ENCODE data around the gene MLXIP.

GRCh38 chr12:122185079-122185478 is 106.5 kb downstream of the MLXIP start:
- no peak for TF ChIP-seq EP300 (IDR thresholded peaks at IDR 0.05)
- TF ChIP-seq CTCF (IDR thresholded peaks at IDR 0.05) = no peak

Measured in ovary (tissue), 3 donors.